HEK293 (cell line): ENCODE data around the gene NECAB3.

Source experiments
- CTCF ChIP-seq: fragments of 450-650 bp; formaldehyde crosslinking; IDR thresholded peaks from 2 replicates; pipeline ENCODE4 v1.5.1; 2016; ENCODE audit warnings: missing biosample characterization, missing genetic modification characterization
- ZNF121 ChIP-seq: fragments of 450-650 bp; formaldehyde crosslinking; IDR thresholded peaks from 2 replicates; pipeline ENCODE4 v1.5.1; 2016; ENCODE audit warnings: missing biosample characterization, missing genetic modification characterization
- ZNF776 ChIP-seq: fragments of 450-650 bp; formaldehyde crosslinking; IDR thresholded peaks from 2 replicates; pipeline ENCODE4 v1.5.0; 2017; ENCODE audit warnings: missing biosample characterization, missing genetic modification characterization, borderline replicate concordance

DNA sequence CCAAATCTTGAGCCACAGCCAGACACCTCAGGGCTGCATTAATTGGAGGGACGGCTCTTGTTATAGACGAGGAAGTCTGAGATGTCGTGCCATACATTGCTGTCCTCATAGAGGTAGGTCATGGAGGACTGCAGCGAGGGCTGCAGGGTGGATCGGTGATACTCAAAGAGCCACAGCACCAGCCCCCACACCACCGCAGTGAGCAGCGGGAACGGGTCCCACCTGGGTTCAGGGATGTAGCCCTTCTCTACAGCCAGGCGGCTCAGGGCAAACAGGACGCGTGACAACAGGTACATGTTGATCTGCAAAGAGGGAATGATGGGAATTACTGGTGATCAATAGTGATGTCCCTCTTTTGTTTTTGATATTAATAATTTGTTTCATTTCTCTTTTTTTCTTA lies 33.4 kb upstream of the NECAB3 start:
- TF ChIP-seq CTCF = no peak
- TF ChIP-seq ZNF776 (tag by site-specific recombination) = no peak
- TF ChIP-seq ZNF121 (tag by site-specific recombination) = no peak
